GM18951 (cell line): ENCODE measurements around the gene BTRC.

Source experiments
- POLR2A ChIP-seq: IDR thresholded peaks from 4 replicates; pipeline ENCODE4 v1.6.1; 2011; ENCODE audit warnings: mild to moderate bottlenecking; ENCODE audit not compliant: insufficient read length, insufficient read depth; ENCODE audit errors: extremely low read depth
- in situ Hi-C: fragments of 300-500 bp; cut with MboI; formaldehyde crosslinking; loops from one replicate; pipeline ENCODE4 v1.12.0; 2022; ENCODE audit warnings: low sequenced_read_pairs, mixed read lengths, inconsistent platforms; ENCODE audit not compliant: unreplicated experiment

Gene BTRC

DNA sequence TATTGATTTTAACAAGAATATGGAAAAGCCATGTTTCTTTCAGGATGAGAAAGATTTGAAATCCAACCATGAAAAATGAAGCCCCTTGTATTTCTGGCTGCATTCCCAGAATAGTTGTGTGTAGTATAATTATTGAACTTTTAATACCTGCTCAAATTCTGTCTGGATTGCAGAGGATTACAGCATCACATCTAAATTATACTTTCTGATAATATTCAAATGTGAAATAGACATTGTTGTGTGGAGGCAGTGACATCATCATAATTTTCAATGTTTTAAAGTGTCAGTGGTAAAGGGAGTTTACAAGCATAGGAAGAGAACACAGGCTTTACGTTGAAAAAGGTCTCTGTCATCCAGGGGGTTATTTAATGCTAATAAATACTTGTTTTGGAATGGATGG, 140.7 kb downstream of the BTRC start:
- TF ChIP-seq POLR2A = no peak
- in situ Hi-C loops = no loop called here

- in situ Hi-C loops = no loop called here
- TF ChIP-seq POLR2A = no peak
Observed at GRCh38 chr10:101495324-101495925, 141.5 kb downstream of the BTRC start.

DNA sequence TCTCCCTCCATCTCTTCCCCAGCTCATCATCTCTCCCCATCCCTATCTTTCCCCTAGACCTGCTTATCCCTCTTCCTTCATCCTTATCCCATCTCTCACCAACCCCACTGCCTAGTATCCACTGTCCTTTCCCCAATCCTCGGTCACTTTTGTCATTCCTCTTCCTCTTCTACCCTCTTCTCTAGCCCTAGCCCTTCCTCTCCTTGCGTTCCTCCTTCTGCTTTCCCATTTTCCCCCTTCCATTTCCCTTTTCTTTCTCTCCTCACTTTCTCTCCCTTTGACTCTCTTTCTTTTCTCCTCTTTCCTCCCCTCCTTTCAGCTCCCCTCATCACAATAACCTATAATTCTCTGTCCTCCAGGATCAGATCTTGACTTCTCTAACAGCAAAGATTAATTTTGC, 150.5 kb downstream of the BTRC start:
- in situ Hi-C loops = no loop called here
- no peak for TF ChIP-seq POLR2A

GRCh38 chr10:101506829-101507661, 153.1 kb downstream of the BTRC start:
- no peak for TF ChIP-seq POLR2A
- in situ Hi-C loops = no loop called here

DNA sequence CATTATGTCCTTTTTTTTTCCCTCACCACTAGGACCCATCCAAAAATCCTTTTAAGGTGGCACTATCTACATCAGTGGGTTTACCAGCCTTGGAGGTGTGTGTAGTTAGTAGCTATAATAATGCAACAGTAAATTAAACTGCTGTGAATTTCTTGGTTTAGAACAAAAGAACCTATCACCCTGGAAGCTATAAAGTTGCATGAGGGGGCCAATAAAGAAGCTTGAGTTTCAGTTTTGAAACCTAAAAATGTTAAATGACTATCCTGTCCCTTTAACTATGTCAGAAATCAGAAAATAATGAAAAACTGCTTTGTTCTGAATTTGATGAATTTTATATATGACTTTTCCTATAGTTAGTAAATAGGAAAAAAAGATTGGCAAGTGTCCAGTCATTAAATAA, 153.9 kb downstream of the BTRC start:
- in situ Hi-C loops = no loop called here

GRCh38 chr10:101511938-101512337, 158.0 kb downstream of the BTRC start:
- TF ChIP-seq POLR2A = no peak
- in situ Hi-C loops = no loop called here

More for the DNA sequence above, 153.9 kb downstream of the BTRC start:
- TF ChIP-seq POLR2A = no peak

- in situ Hi-C loops = no loop called here
Observed at GRCh38 chr10:101512738-101513137, 158.8 kb downstream of the BTRC start.

GRCh38 chr10:101513733-101514132, 159.8 kb downstream of the BTRC start:
- in situ Hi-C loops = no loop called here
- no peak for TF ChIP-seq POLR2A

More at GRCh38 chr10:101512738-101513137, 158.8 kb downstream of the BTRC start:
- no peak for TF ChIP-seq POLR2A

- TF ChIP-seq POLR2A = no peak
- in situ Hi-C loops = no loop called here
Observed at GRCh38 chr10:101525848-101526247, 171.9 kb downstream of the BTRC start.

GRCh38 chr10:101529207-101529606, 175.2 kb downstream of the BTRC start:
- in situ Hi-C loops = no loop called here
- no peak for TF ChIP-seq POLR2A

DNA sequence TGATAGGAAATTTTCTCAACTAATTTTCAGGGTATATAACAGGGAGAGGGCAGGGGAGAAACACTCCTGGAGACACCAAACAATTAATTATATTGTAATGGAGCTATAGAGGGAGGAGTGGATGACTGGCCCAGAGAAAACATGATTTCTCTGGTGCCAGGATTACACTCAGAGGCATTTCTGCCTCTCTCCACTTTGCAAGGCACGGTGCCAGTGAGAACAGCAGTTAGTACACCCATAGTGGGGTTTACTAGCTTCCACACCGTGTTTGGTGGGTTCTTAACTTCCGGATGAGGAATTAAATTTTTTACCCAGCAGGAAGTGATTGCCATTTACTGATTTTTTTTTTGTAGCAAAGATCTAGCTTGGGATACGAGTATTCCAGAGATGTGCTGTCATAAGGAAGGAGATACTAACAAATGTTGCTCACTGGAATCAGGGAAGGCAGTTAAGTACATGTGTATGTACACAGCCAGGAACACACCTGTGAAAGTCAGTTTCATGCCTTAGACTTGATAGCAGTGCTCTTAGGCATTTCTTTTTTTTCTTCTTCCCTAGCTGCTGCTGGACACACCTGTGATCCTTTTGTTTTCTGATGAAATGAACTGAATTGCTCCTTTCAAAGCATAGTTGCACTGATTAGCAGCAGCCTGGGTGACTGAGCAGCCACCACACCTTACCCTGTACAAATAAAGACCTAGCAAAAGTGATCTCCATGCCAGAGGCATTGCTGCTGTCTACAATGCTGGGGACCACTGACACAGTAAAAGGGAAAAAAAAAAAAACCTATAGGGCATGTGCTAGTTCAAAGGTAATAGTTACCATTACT, 176.0 kb downstream of the BTRC start:
- TF ChIP-seq POLR2A = no peak
- in situ Hi-C loops = no loop called here

DNA sequence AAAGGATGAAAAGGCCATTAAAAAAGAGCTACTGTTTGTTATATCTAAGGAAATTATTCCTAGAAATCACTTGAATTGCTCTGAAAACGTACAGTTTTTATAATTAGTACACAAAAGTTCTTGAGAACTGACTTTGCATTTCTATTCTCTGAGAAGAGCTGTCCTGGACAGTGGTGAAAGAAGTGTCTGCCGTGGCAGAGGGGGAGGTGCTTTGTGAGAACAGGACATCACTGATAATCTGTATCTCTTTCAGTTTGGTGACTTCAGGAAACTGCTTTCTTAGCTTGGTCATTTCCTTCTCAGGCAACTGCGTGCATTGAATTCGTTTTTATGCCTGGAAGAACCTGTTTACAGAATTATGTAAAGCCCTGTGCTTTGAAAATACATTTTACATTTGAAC, 182.0 kb downstream of the BTRC start:
- no peak for TF ChIP-seq POLR2A

GRCh38 chr10:101536800-101537199, 182.8 kb downstream of the BTRC start:
- TF ChIP-seq POLR2A = no peak
- in situ Hi-C loops = no loop called here

More for the DNA sequence above, 182.0 kb downstream of the BTRC start:
- in situ Hi-C loops = no loop called here
